Measurements from ENCODE around the gene TRPM1. TPM values are rescaled to one million over a fixed set of nuclear protein-coding genes. Genes with fewer than 3 reads are reported as not detected.

The TRPM1 gene
- total and polyA plus RNA-seq, 9 of the 15 experiments (the other 6 are each of a cell fraction or from before 2014, with no cell fraction given) = 0.01 to 0.06 (median 0.03) TPM; not detected in 5

DNA sequence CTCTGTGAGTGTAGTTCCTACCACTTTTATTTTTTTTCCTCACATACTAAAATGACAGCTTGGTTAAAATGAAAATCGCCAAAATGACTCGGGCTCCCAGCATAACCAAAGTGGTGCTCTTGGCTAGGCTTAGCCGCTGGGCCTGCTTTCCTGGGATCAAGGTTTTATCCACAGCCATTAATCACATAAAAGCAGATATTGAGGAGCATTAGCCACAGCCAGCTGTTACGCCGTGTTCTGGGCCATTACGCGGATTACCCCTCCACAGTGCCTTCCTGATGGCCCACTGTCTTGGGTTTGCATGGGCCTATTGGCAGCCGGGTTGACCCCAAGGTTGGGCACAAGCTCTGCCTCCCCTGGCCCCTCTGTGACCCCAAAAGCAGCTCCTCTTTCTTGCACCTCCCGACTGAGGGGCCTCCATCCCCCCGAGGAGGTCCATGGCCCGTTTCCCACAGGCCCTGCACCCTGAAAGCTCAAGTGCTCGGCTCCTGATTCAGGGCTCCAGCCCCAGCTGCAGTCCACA, 30.4 kb upstream of the TRPM1 start:
- Histone ChIP-seq H3K79me2 (ENCODE audit: control insufficient read depth, insufficient read depth, low read length) (no peaks in the 10 kb centered on the region), H2AFZ (ENCODE audit: low read depth, low read length) (no peak overlapping the region), H3K27ac (ENCODE audit: extremely low read depth, low read depth, low read length) (no peak overlapping the region), H3K4me2 (ENCODE audit: insufficient read depth, low read length) (no peak overlapping the region), H3K9me3 (replicated peaks; ENCODE audit: control insufficient read depth, insufficient read depth, low read depth, low read length) (no peaks in the 10 kb centered on the region), H3K4me1 (replicated peaks in 1 of 2; ENCODE audit: control insufficient read depth in 2 of 2, insufficient read depth in 2 of 2, low read length in 2 of 2) (no peaks in the 10 kb centered on the region; a peak in 1 of 5 replicates), H3K9ac (ENCODE audit: insufficient read depth in 1 of 2, low read depth in 2 of 2, low read length in 2 of 2) (no peak overlapping the region), H3K27me3 (ENCODE audit: control insufficient read depth in 2 of 2, insufficient read depth in 2 of 2, low read length in 2 of 2) (peaks cover 5 to 15% of the 10 kb centered on the region in 2 experiments; a peak in 3 of 5 replicates), H4K20me1 (replicated peaks; ENCODE audit: control insufficient read depth, insufficient read depth, low read length) (peaks cover 5% of the 10 kb centered on the region; the same call in 1 of the 2 replicates), H3K4me3 (no peak overlapping the region), H3K36me3 (ENCODE audit: control insufficient read depth, insufficient read depth, low read length) (no peaks in the 10 kb centered on the region), H3K9me1 (ENCODE audit: control insufficient read depth, insufficient read depth, low read length) (no peaks in the 10 kb centered on the region)
- in situ Hi-C loops (cut with MboI) = no loop called here
- 5% methylated on average over 12 of the region's 12 CpGs for WGBS (ENCODE audit: insufficient coverage, low coverage, missing lambda C conversion rate)
- ChIA-PET POLR2A (no interaction called here), CTCF (ENCODE audit: low intra/inter-chr PET ratio) (no interaction called here)
- TF ChIP-seq, protein P1, sequence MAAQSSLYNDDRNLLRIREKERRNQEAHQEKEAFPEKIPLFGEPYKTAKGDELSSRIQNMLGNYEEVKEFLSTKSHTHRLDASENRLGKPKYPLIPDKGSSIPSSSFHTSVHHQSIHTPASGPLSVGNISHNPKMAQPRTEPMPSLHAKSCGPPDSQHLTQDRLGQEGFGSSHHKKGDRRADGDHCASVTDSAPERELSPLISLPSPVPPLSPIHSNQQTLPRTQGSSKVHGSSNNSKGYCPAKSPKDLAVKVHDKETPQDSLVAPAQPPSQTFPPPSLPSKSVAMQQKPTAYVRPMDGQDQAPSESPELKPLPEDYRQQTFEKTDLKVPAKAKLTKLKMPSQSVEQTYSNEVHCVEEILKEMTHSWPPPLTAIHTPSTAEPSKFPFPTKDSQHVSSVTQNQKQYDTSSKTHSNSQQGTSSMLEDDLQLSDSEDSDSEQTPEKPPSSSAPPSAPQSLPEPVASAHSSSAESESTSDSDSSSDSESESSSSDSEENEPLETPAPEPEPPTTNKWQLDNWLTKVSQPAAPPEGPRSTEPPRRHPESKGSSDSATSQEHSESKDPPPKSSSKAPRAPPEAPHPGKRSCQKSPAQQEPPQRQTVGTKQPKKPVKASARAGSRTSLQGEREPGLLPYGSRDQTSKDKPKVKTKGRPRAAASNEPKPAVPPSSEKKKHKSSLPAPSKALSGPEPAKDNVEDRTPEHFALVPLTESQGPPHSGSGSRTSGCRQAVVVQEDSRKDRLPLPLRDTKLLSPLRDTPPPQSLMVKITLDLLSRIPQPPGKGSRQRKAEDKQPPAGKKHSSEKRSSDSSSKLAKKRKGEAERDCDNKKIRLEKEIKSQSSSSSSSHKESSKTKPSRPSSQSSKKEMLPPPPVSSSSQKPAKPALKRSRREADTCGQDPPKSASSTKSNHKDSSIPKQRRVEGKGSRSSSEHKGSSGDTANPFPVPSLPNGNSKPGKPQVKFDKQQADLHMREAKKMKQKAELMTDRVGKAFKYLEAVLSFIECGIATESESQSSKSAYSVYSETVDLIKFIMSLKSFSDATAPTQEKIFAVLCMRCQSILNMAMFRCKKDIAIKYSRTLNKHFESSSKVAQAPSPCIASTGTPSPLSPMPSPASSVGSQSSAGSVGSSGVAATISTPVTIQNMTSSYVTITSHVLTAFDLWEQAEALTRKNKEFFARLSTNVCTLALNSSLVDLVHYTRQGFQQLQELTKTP (IDR thresholded peaks at IDR 0.05; ENCODE audit: low read depth in 1 of 2, partially characterized antibody in 2 of 2) = no peak
- no peak for TF ChIP-seq TCF7L2 (IDR thresholded peaks at IDR 0.05; ENCODE audit: low read depth, low read length)
- TF ChIP-seq ZNF232 (CRISPR knock-in tag; IDR thresholded peaks at IDR 0.05) = no peak
- TF ChIP-seq WHSC1 (IDR thresholded peaks at IDR 0.05; ENCODE audit: low read length) = no peak
- no peak for TF ChIP-seq EGR1 (conservative IDR thresholded peaks at IDR 0.05)
- TF ChIP-seq ZNF639 (CRISPR knock-in tag; conservative IDR thresholded peaks at IDR 0.05 in 1 of 2, IDR thresholded peaks at IDR 0.05 in 1 of 2) = no peak
- TF ChIP-seq, protein P2, sequence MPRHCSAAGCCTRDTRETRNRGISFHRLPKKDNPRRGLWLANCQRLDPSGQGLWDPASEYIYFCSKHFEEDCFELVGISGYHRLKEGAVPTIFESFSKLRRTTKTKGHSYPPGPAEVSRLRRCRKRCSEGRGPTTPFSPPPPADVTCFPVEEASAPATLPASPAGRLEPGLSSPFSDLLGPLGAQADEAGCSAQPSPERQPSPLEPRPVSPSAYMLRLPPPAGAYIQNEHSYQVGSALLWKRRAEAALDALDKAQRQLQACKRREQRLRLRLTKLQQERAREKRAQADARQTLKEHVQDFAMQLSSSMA (CRISPR knock-in tag; IDR thresholded peaks at IDR 0.05) = no peak
- no peak for TF ChIP-seq E2F8 (IDR thresholded peaks at IDR 0.05; ENCODE audit: low read depth, partially characterized antibody)
- no peak for TF ChIP-seq HDGF (IDR thresholded peaks at IDR 0.05)
- TF ChIP-seq CXXC5 (CRISPR knock-in tag; IDR thresholded peaks at IDR 0.05) = no peak
- intact Hi-C loops (cut with micrococcal nuclease) = no loop called here
- ATAC-seq (no peak), FAIRE-seq (no peak), DNase-seq (ENCODE audit: extremely low read depth in 1 of 4, low spot score in 3 of 4) (no peak)
- BruUV-seq (replicated peaks) = no TSS peak
